ENCODE results near the gene HMGCS1. TPM values are rescaled to one million over a fixed set of nuclear protein-coding genes. Genes with fewer than 3 reads are reported as not detected.
A peak's percentile ranks its signal among the peaks of the same experiment; 100 is the strongest.

Gene HMGCS1
- total and polyA plus RNA-seq, 9 of the 15 experiments (the other 6 are each of a cell fraction or from before 2014, with no cell fraction given): 43.7 to 337 (median 111) TPM

- TF ChIP-seq SREBF1 (IDR thresholded peaks at IDR 0.05; ENCODE audit: borderline replicate concordance, low read depth, low read length) (no peak), RREB1 (CRISPR knock-in tag; IDR thresholded peaks at IDR 0.05) (no peak), ZNF134 (CRISPR knock-in tag; conservative IDR thresholded peaks at IDR 0.05) (no peak), ZNF431 (CRISPR knock-in tag; IDR thresholded peaks at IDR 0.05) (no peak), CCAR2 (IDR thresholded peaks at IDR 0.05; ENCODE audit: low read depth, low read length) (no peak), ZNF239 (CRISPR knock-in tag; IDR thresholded peaks at IDR 0.05) (peak; percentile 51; the same call in 1 of the 2 replicates), CREM (IDR thresholded peaks at IDR 0.05; ENCODE audit: low read depth) (no peak), CEBPZ (IDR thresholded peaks at IDR 0.05; ENCODE audit: borderline replicate concordance, low read depth, low read length) (no peak), KDM1A (IDR thresholded peaks at IDR 0.05) (no peak), MAFG (tag; conservative IDR thresholded peaks at IDR 0.05) (0 out of 2 replicates have a peak, but pooled peaks have one; percentile 8), ZNF232 (CRISPR knock-in tag; IDR thresholded peaks at IDR 0.05) (no peak), LEF1 (IDR thresholded peaks at IDR 0.05) (no peak), TEAD2 (tag; IDR thresholded peaks at IDR 0.05) (no peak), ZMIZ1 (IDR thresholded peaks at IDR 0.05; ENCODE audit: low read depth in 2 of 2, low read length in 2 of 2) (no peak), ZNF444 (CRISPR knock-in tag; IDR thresholded peaks at IDR 0.05) (no peak), ELF2 (CRISPR knock-in tag; IDR thresholded peaks at IDR 0.05) (no peak), NUFIP1 (IDR thresholded peaks at IDR 0.05; ENCODE audit: partially characterized antibody) (no peak), NFIC (IDR thresholded peaks at IDR 0.05) (no peak)
These were observed 45.1 kb upstream of the HMGCS1 start (continued) for GRCh38 chr5:43358301-43358700.
